Spleen (tissue), 7 donors: ENCODE results near the gene WDR73.

Source experiments
- POLR2A ChIP-seq, 3 donors: fragments of 450-650 bp; IDR thresholded peaks; one replicate each; pipeline ENCODE4 v1.5.1; 2017; ENCODE audit warnings: antibody characterized with exemption in 3 of 3, mild to moderate bottlenecking in 1 of 3
- POLR2AphosphoS5 ChIP-seq, 3 donors: sonication (generic); formaldehyde crosslinking; IDR thresholded peaks; one replicate each; pipeline ENCODE4 v1.5.1; 2017; ENCODE audit warnings: antibody characterized with exemption in 3 of 3
- TF ChIP-seq, protein P1 (sequence below), 11 experiments: fragments of 200-600 bp in 7 of 11; fragments of 450-650 bp in 4 of 11; sonication (generic) in 4 of 11; IDR thresholded peaks in 8 of 11; conservative IDR thresholded peaks in 3 of 11; 1 replicate in 7 of 11; 2 replicates in 4 of 11; pipeline versions ENCODE4 v1.4.0 to v1.8.0; 2016 to 2021; ENCODE audit warnings: antibody characterized with exemption in 11 of 11, inconsistent platforms in 4 of 11, mild to moderate bottlenecking in 1 of 11
- donor health status: DM: no; HTN: no; CAD: no; lungs with moderate emphysema.
- donor health status: DM: no; HTN: no; CAD: no.
- donor health status: DM: no; HTN: no; CAD: no.

DNA sequence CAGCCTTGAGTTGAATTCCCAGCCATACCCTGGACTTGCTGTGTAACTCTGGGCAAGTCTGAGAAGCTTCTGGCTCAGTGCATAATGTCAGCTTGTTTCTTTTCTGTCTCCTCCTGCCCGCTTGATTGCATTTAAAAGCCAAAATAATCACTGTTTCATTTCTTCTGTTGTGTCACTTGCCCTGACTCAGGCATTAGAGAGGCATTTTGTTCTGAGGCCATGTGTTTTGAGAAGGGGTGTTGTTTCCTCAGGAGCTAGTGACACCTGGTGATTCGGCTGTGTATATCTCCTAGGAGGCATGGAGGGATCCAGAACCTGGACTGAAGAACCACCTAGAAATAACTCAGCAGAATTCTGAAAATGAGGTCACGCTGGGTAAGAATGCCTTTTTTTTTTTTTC lies 16.0 kb downstream of the WDR73 start:
- TF ChIP-seq POLR2A (IDR thresholded peaks at IDR 0.05): no peak
- no peak for TF ChIP-seq POLR2AphosphoS5 (IDR thresholded peaks at IDR 0.05)
- TF ChIP-seq, protein P1, sequence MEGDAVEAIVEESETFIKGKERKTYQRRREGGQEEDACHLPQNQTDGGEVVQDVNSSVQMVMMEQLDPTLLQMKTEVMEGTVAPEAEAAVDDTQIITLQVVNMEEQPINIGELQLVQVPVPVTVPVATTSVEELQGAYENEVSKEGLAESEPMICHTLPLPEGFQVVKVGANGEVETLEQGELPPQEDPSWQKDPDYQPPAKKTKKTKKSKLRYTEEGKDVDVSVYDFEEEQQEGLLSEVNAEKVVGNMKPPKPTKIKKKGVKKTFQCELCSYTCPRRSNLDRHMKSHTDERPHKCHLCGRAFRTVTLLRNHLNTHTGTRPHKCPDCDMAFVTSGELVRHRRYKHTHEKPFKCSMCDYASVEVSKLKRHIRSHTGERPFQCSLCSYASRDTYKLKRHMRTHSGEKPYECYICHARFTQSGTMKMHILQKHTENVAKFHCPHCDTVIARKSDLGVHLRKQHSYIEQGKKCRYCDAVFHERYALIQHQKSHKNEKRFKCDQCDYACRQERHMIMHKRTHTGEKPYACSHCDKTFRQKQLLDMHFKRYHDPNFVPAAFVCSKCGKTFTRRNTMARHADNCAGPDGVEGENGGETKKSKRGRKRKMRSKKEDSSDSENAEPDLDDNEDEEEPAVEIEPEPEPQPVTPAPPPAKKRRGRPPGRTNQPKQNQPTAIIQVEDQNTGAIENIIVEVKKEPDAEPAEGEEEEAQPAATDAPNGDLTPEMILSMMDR (IDR thresholded peaks at IDR 0.05 in 8 of 11, conservative IDR thresholded peaks at IDR 0.05 in 3 of 11): no peak
